GM06990 (cell line): ENCODE measurements around the gene HAS3.

ENCODE experiments used
- DNase-seq: peaks from one replicate; pipeline ENCODE4 v3.0.0-alpha.2; 2011; ENCODE audit not compliant: insufficient read length; ENCODE audit errors: extremely low read depth
- H3K27me3 ChIP-seq: replicated peaks from 2 replicates; pipeline ENCODE4 v1.6.0; 2011; ENCODE audit warnings: low read length; ENCODE audit not compliant: control insufficient read depth, insufficient read depth
- H3K36me3 ChIP-seq: 2 replicates; pipeline ENCODE4 v1.5.1; 2011; ENCODE audit warnings: low read length; ENCODE audit not compliant: control insufficient read depth, insufficient read depth
- H3K4me3 ChIP-seq: replicated peaks from 2 replicates; pipeline ENCODE4 v1.5.1; 2011; ENCODE audit warnings: low read depth, mild to moderate bottlenecking, control low read depth, low read length
- TF ChIP-seq, protein P1 (sequence below): IDR thresholded peaks from 2 replicates; pipeline ENCODE4 v1.5.1; 2011; ENCODE audit warnings: low read length, control low read depth, mild to moderate bottlenecking, inconsistent platforms; ENCODE audit not compliant: insufficient read depth, poor library complexity, severe bottlenecking

HAS3 gene

DNA sequence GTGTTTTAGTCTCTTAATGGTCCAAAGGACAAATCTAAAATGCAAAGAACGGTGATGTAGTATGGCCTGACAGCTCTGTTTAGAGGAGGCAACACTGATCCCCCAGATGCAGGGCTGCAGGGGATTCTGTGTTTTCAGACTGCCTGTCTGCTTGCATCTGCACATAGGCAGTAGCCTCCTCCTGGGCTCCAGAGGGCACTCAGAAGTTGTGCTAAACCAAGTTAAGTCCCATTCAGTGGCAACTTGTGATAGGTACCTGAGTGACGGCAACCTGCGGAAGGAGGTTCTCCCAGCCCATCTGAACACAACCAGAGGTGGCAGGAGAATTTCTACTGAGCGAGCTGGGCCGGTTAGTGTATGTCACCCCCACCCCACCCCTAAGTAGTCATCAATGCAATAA lies 9.9 kb downstream of the HAS3 start:
- Histone ChIP-seq H3K36me3 (peaks cover 22% of the 10 kb centered on the region), H3K4me3 (no peak overlapping the region), H3K27me3 (no peaks in the 10 kb centered on the region)
- DNase-seq = no peak
- TF ChIP-seq, protein P1, sequence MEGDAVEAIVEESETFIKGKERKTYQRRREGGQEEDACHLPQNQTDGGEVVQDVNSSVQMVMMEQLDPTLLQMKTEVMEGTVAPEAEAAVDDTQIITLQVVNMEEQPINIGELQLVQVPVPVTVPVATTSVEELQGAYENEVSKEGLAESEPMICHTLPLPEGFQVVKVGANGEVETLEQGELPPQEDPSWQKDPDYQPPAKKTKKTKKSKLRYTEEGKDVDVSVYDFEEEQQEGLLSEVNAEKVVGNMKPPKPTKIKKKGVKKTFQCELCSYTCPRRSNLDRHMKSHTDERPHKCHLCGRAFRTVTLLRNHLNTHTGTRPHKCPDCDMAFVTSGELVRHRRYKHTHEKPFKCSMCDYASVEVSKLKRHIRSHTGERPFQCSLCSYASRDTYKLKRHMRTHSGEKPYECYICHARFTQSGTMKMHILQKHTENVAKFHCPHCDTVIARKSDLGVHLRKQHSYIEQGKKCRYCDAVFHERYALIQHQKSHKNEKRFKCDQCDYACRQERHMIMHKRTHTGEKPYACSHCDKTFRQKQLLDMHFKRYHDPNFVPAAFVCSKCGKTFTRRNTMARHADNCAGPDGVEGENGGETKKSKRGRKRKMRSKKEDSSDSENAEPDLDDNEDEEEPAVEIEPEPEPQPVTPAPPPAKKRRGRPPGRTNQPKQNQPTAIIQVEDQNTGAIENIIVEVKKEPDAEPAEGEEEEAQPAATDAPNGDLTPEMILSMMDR = no peak

DNA sequence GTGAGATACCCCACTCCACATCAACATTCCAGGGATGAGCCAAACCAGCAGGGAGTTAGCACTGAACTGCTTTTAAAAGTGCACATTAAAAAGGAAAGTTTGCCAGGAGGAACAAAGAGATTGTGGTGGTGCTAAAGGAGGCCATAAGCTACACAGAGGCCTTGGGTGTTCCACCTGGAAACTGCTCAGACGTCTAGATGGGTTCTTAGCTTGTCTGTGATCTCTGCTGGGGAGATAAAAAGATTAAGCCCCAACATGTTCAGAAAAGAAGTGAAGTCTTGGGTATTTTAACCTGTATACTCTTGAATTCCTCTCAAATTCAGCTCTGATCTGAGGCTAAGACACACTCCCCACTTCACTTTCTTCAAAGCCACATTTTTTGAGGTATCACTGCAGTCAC lies 10.4 kb downstream of the HAS3 start:
- no peak for DNase-seq
- no peak overlapping the region for H3K4me3 ChIP-seq
- no peaks in the 10 kb centered on the region for H3K27me3 ChIP-seq
- TF ChIP-seq, protein P1 = no peak
- H3K36me3 ChIP-seq = peaks cover 26% of the 10 kb centered on the region

DNA sequence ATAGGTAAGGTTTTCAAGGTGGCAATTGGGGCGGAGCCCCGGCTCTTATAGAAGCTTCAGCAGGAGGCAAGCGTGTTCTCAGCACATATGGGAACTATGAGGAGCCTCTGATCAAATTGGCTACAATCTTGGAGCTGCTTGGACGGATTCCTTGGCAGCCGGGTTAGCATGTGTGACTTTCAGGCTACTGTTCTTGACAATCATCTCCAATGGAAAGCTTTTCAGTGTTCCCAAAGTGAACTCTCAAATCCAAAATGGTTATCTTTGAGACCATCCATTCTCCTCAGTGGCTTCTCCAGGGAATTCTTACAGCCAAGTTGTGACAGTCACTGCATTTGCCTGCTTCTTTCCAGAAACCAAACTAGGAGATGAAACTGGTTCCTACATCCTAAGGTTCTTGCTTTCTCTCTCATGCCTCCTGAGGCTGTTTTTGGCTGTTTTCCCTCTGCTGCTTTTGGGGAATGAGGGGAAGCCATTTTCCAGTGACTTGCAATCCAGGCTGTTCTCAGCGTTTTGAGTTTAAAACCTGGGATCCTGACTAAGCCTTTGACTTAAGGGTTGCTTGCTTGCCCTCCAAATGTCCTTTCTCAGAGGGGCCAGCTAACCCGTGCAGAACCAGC lies 10.9 kb downstream of the HAS3 start:
- H3K27me3 ChIP-seq = no peaks in the 10 kb centered on the region

DNA sequence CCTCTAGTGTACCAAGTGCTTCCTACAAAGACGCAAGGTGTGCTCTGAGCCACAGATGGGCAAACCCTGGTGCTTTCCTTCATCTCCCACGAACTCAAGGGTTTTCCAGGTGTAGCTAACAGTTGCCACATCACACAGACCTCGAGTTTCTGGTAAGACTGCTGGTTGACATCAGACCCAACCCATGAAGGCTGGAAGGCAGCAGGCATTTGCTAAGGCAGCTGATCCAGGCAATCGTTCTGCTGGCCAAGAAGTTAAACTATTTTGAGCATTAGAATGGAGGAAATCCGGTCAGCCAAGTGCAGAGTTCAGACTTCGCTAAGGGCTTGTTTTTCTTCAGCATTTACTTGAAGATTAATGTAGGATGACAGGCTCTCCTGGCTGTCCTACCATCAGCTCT lies 11.5 kb downstream of the HAS3 start:
- no peak for DNase-seq
- Histone ChIP-seq H3K36me3 (peaks cover 30% of the 10 kb centered on the region), H3K27me3 (no peaks in the 10 kb centered on the region), H3K4me3 (no peak overlapping the region)
- TF ChIP-seq, protein P1 = no peak

More for the DNA sequence above, 10.9 kb downstream of the HAS3 start:
- TF ChIP-seq, protein P1 = no peak
- DNase-seq = no peak
- Histone ChIP-seq H3K36me3 (peaks cover 31% of the 10 kb centered on the region), H3K4me3 (no peak overlapping the region)

DNA sequence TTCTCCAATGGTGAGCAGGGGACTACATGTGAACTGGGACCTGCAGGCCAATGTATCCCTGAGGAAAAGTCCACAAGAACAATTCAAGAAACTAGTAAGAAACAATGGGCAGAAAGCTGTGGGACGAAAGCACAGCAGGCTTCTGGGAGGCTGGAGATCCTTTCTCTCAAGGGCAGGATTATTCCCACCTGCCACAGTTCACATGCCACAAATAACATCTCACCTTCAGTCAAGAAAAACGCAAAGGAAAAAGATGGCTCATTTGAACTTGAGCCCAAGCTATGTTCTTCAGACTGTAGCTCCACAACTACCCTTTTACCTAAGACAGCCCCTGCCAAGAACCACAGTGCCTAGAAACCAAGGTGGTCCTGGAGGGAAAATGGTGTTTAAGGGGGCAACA lies 13.0 kb downstream of the HAS3 start:
- H3K36me3 ChIP-seq = peaks cover 29% of the 10 kb centered on the region
- TF ChIP-seq, protein P1 = no peak
- no peak overlapping the region for H3K4me3 ChIP-seq
- DNase-seq = no peak
- no peaks in the 10 kb centered on the region for H3K27me3 ChIP-seq

DNA sequence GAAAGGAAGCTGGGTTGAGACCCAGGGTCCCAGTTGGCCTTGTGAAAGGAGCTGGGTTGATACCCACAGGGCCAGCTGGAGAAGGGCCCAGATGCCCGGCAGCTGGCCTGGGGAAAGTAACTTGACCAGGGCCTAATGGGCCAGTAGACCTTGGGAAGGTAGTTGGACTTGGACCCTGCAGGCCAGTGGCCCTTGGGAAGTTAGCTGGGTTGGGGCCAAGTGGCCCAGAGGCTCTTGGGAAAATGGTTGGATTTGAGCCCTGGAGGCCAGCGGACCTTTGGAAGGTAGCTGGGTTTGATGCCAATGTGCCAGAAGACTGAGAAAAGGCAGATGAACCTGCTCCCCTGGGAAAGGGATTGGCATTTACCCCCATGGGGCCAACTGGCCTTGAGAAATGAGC lies 13.5 kb downstream of the HAS3 start:
- Histone ChIP-seq H3K27me3 (no peaks in the 10 kb centered on the region), H3K4me3 (no peak overlapping the region), H3K36me3 (peaks cover 29% of the 10 kb centered on the region)
- TF ChIP-seq, protein P1 = no peak
- DNase-seq = no peak
